ENCODE data around the gene MINDY4.

- TF ChIP-seq REST (tag by site-specific recombination; IDR thresholded peaks at IDR 0.05), result no peak
- TF ChIP-seq, protein P1, sequence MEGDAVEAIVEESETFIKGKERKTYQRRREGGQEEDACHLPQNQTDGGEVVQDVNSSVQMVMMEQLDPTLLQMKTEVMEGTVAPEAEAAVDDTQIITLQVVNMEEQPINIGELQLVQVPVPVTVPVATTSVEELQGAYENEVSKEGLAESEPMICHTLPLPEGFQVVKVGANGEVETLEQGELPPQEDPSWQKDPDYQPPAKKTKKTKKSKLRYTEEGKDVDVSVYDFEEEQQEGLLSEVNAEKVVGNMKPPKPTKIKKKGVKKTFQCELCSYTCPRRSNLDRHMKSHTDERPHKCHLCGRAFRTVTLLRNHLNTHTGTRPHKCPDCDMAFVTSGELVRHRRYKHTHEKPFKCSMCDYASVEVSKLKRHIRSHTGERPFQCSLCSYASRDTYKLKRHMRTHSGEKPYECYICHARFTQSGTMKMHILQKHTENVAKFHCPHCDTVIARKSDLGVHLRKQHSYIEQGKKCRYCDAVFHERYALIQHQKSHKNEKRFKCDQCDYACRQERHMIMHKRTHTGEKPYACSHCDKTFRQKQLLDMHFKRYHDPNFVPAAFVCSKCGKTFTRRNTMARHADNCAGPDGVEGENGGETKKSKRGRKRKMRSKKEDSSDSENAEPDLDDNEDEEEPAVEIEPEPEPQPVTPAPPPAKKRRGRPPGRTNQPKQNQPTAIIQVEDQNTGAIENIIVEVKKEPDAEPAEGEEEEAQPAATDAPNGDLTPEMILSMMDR (tag by site-specific recombination; IDR thresholded peaks at IDR 0.05), result no peak
- no peak for TF ChIP-seq ZBTB49 (tag by site-specific recombination; IDR thresholded peaks at IDR 0.05; ENCODE audit: low read depth)
- TF ChIP-seq SALL2 (tag by site-specific recombination; IDR thresholded peaks at IDR 0.05; ENCODE audit: borderline replicate concordance), result no peak
- no peak for TF ChIP-seq ZNF23 (tag by site-specific recombination; IDR thresholded peaks at IDR 0.05; ENCODE audit: borderline replicate concordance)
- no peak for TF ChIP-seq ZNF518A (tag by site-specific recombination; conservative IDR thresholded peaks at IDR 0.05; ENCODE audit: low read depth)
- TF ChIP-seq ZNF404 (tag by site-specific recombination; IDR thresholded peaks at IDR 0.05), result no peak
- no peak for TF ChIP-seq ZNF133 (tag by site-specific recombination; IDR thresholded peaks at IDR 0.05)
- TF ChIP-seq, protein P2, sequence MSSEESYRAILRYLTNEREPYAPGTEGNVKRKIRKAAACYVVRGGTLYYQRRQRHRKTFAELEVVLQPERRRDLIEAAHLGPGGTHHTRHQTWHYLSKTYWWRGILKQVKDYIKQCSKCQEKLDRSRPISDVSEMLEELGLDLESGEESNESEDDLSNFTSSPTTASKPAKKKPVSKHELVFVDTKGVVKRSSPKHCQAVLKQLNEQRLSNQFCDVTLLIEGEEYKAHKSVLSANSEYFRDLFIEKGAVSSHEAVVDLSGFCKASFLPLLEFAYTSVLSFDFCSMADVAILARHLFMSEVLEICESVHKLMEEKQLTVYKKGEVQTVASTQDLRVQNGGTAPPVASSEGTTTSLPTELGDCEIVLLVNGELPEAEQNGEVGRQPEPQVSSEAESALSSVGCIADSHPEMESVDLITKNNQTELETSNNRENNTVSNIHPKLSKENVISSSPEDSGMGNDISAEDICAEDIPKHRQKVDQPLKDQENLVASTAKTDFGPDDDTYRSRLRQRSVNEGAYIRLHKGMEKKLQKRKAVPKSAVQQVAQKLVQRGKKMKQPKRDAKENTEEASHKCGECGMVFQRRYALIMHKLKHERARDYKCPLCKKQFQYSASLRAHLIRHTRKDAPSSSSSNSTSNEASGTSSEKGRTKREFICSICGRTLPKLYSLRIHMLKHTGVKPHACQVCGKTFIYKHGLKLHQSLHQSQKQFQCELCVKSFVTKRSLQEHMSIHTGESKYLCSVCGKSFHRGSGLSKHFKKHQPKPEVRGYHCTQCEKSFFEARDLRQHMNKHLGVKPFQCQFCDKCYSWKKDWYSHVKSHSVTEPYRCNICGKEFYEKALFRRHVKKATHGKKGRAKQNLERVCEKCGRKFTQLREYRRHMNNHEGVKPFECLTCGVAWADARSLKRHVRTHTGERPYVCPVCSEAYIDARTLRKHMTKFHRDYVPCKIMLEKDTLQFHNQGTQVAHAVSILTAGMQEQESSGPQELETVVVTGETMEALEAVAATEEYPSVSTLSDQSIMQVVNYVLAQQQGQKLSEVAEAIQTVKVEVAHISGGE (tag by site-specific recombination; conservative IDR thresholded peaks at IDR 0.05; ENCODE audit: low read depth), result no peak
- TF ChIP-seq ZNF791 (tag by site-specific recombination; IDR thresholded peaks at IDR 0.05), result no peak
- TF ChIP-seq ZNF121 (tag by site-specific recombination; IDR thresholded peaks at IDR 0.05), result no peak
- TF ChIP-seq ZNF302 (tag by site-specific recombination; IDR thresholded peaks at IDR 0.05; ENCODE audit: low read depth), result no peak
- no peak for TF ChIP-seq ZFHX2 (tag by site-specific recombination; conservative IDR thresholded peaks at IDR 0.05)
These were observed 156.3 kb downstream of the MINDY4 start for GRCh38 chr7:30927559-30927958.
